GM12878 (cell line): ENCODE measurements around the gene OLA1. TPM values are rescaled to one million over a fixed set of nuclear protein-coding genes. Genes with fewer than 3 reads are reported as not detected.

ENCODE experiments used
- ATAC-seq: fragments of 200-7000 bp; cut with Tn5 transposase; 3 replicates; pipeline ENCODE4 v1.9.1; 2020; ENCODE audit warnings: mild to moderate bottlenecking, moderate library complexity
- BruUV-seq: library from RNA; stranded (reverse); fragments of 400-500 nt; replicated peaks from 2 replicates; lab custom pipeline; 2021; lab: Mats Ljungman, UMichigan
- CTCF ChIA-PET: fragments of 300-600 bp; sonication (Branson Sonifier 250); formaldehyde crosslinking; extraction: SDS; loops from one replicate; lab custom pipeline; 2021; ENCODE audit warnings: inconsistent platforms; lab: Yijun Ruan, JAX
- POLR2A ChIA-PET: fragments of 350-600 bp; formaldehyde crosslinking; extraction: SDS; loops from one replicate; lab custom pipeline; 2021; ENCODE audit warnings: inconsistent platforms; lab: Charles Lee
- RAD21 ChIA-PET: fragments of 300-600 bp; sonication (Branson Sonifier 250); formaldehyde crosslinking; loops from one replicate; lab custom pipeline; 2023; ENCODE audit warnings: antibody characterized with exemption; ENCODE audit not compliant: unreplicated experiment; lab: Charles Lee
- SMC1A ChIA-PET: fragments of 300-600 bp; sonication (Branson Sonifier 250); formaldehyde crosslinking; loops from one replicate; lab custom pipeline; 2023; ENCODE audit not compliant: unreplicated experiment, uncharacterized antibody; lab: Charles Lee
- DNase-seq: peaks from one replicate; pipeline ENCODE4 v3.0.0-alpha.2; 2011; ENCODE audit warnings: low read depth, low spot score
- FAIRE-seq: peaks from 3 replicates; lab custom pipeline; 2011; peaks lifted over from hg19 to GRCh38; lab: Jason Lieb, UNC
- H2AFZ ChIP-seq: 2 replicates; pipeline ENCODE4 v1.6.0; 2011; ENCODE audit warnings: low read depth, low read length, control low read depth; ENCODE audit not compliant: control insufficient read depth
- H3K27ac ChIP-seq: 2 replicates; pipeline ENCODE4 v1.5.1; 2011; ENCODE audit warnings: control low read depth; ENCODE audit not compliant: control insufficient read depth, insufficient read depth
- H3K27me3 ChIP-seq, 2 experiments: replicated peaks in 1 of 2; 2 replicates each; pipeline versions ENCODE4 v1.6.0 to v1.6.1; 2011; ENCODE audit warnings: low read length in 1 of 2; ENCODE audit not compliant: control insufficient read depth in 2 of 2, insufficient read depth in 2 of 2
- H3K36me3 ChIP-seq, 2 experiments: 2 replicates each; pipeline ENCODE4 v1.5.1; 2011; ENCODE audit warnings: low read length in 1 of 2; ENCODE audit not compliant: control insufficient read depth in 2 of 2, insufficient read depth in 2 of 2
- H3K4me1 ChIP-seq: 2 replicates; pipeline ENCODE4 v1.6.1; 2011; ENCODE audit warnings: mild to moderate bottlenecking, low read length, moderate library complexity, mixed read lengths; ENCODE audit not compliant: control insufficient read depth, insufficient read depth
- H3K4me2 ChIP-seq: 2 replicates; pipeline ENCODE4 v1.6.0; 2011; ENCODE audit warnings: control low read depth; ENCODE audit not compliant: control insufficient read depth, insufficient read depth
- H3K4me3 ChIP-seq: fragments of 200-600 bp; sonication (generic); 2 replicates; pipeline ENCODE4 v1.5.1; 2016
- H3K79me2 ChIP-seq: 2 replicates; pipeline ENCODE4 v1.6.0; 2011; ENCODE audit warnings: low read length; ENCODE audit not compliant: control insufficient read depth, insufficient read depth
- H3K9ac ChIP-seq: 2 replicates; pipeline ENCODE4 v1.8.0; 2011; ENCODE audit warnings: low read length, control low read depth, mixed read lengths; ENCODE audit not compliant: control insufficient read depth, insufficient read depth
- H3K9me3 ChIP-seq: replicated peaks from 3 replicates; pipeline ENCODE4 v1.5.1; 2011; ENCODE audit warnings: mild to moderate bottlenecking, low read length; ENCODE audit not compliant: control insufficient read depth, insufficient read depth
- H4K20me1 ChIP-seq: 2 replicates; pipeline ENCODE4 v1.6.0; 2011; ENCODE audit not compliant: control insufficient read depth, insufficient read depth
- EED ChIP-seq: sonication (generic); IDR thresholded peaks from 2 replicates; pipeline ENCODE4 v1.6.1; 2016; ENCODE audit warnings: antibody characterized with exemption, low read depth
- EZH2 ChIP-seq: IDR thresholded peaks from 2 replicates; pipeline ENCODE4 v1.6.1; 2012; ENCODE audit warnings: low read depth, mild to moderate bottlenecking, control low read depth, inconsistent platforms, low read length, borderline replicate concordance; ENCODE audit not compliant: control insufficient read depth
- GABPA ChIP-seq: IDR thresholded peaks from 2 replicates; pipeline ENCODE4 v1.6.1; 2014; ENCODE audit warnings: antibody characterized with exemption, low read depth, mild to moderate bottlenecking, inconsistent platforms
- HDGF ChIP-seq: fragments of 450-650 bp; IDR thresholded peaks from 2 replicates; pipeline ENCODE4 v1.6.1; 2016; ENCODE audit warnings: antibody characterized with exemption
- MXI1 ChIP-seq: fragments of 150-350 bp; IDR thresholded peaks from 2 replicates; pipeline ENCODE4 v1.6.1; 2011; ENCODE audit warnings: low read depth, mild to moderate bottlenecking, inconsistent platforms, low read length, improper control_type of control experiment
- NFIC ChIP-seq: IDR thresholded peaks from 2 replicates; pipeline ENCODE4 v1.6.1; 2012; ENCODE audit warnings: low read depth, mild to moderate bottlenecking, inconsistent platforms, low read length, moderate library complexity
- POLR2AphosphoS2 ChIP-seq: IDR thresholded peaks from 2 replicates; pipeline ENCODE4 v1.6.1; 2011; ENCODE audit warnings: low read depth, mild to moderate bottlenecking, low read length, improper control_type of control experiment, moderate library complexity
- SMARCA5 ChIP-seq: fragments of 450-650 bp; IDR thresholded peaks from 2 replicates; pipeline ENCODE4 v1.6.1; 2017; ENCODE audit warnings: mild to moderate bottlenecking
- STAT1 ChIP-seq: fragments of 450-650 bp; conservative IDR thresholded peaks from 2 replicates; pipeline ENCODE4 v1.6.1; 2014; ENCODE audit warnings: antibody characterized with exemption, mild to moderate bottlenecking
- WRNIP1 ChIP-seq: IDR thresholded peaks from 2 replicates; pipeline ENCODE4 v1.6.1; 2011; ENCODE audit warnings: low read depth, low read length, improper control_type of control experiment, borderline replicate concordance
- WGBS: methylation state at CpG from one replicate; pipeline ENCODE4 v1.1.6; 2016; ENCODE audit warnings: low lambda C conversion rate; ENCODE audit not compliant: insufficient replicate concordance, insufficient coverage; ENCODE audit errors: missing lambda C conversion rate; 5-methylcytosine and 5-hydroxymethylcytosine counted together
- in situ Hi-C: fragments of 300-500 bp; cut with MboI; formaldehyde crosslinking; loops from 9 replicates; pipeline ENCODE4 v1.14.3; 2018; ENCODE audit warnings: mixed read lengths
- intact Hi-C: fragments of 100-400 bp; cut with micrococcal nuclease; formaldehyde crosslinking; loops from one replicate; pipeline ENCODE4 v1.14.2; 2022; ENCODE audit not compliant: unreplicated experiment
- polyA plus RNA-seq, 11 experiments: library from polyadenylated mRNA; depleted of rRNA in 4 of 11; unstranded in 6 of 11; stranded (reverse) in 5 of 11; fragments of >200 nt; fragmentation: Nextera tagmentation in 4 of 11; fragmentation: Illumina TruSeq in 1 of 11; extraction: Ambion mirVana in 4 of 11; extraction: Trizol in 1 of 11; gene quantifications; 1 replicate in 1 of 11; 2 replicates in 10 of 11; pipeline versions ENCODE4 v1.2.1 to v1.2.3, GENCODE V29; 2011 to 2016; ENCODE audit warnings: inconsistent platforms in 2 of 11, missing spikeins in 2 of 11, low read depth in 1 of 11
- total RNA-seq, 4 experiments: library from RNA; depleted of rRNA in 3 of 4; stranded (reverse); fragments of >200 nt in 3 of 4; fragmentation: Illumina TruSeq in 1 of 4; extraction: Trizol in 1 of 4; gene quantifications; 2 replicates each; pipeline versions ENCODE4 v1.2.1 to v1.2.3, GENCODE V29; 2013 to 2021
- TF ChIP-seq, protein P1 (sequence below): IDR thresholded peaks from 2 replicates; pipeline ENCODE4 v1.6.1; 2012; ENCODE audit warnings: improper control_type of control experiment, low read depth, low read length; ENCODE audit not compliant: insufficient replicate concordance
- TF ChIP-seq, protein P2 (sequence below): fragments of 450-650 bp; IDR thresholded peaks from 2 replicates; pipeline ENCODE4 v1.6.1; 2018; ENCODE audit warnings: mild to moderate bottlenecking, low read depth, moderate library complexity; ENCODE audit not compliant: partially characterized antibody

OLA1 gene
- total and polyA plus RNA-seq, 10 of the 15 experiments (the other 5 are each of a cell fraction or from before 2014, with no cell fraction given) = 107 to 238 (median 142) TPM

DNA sequence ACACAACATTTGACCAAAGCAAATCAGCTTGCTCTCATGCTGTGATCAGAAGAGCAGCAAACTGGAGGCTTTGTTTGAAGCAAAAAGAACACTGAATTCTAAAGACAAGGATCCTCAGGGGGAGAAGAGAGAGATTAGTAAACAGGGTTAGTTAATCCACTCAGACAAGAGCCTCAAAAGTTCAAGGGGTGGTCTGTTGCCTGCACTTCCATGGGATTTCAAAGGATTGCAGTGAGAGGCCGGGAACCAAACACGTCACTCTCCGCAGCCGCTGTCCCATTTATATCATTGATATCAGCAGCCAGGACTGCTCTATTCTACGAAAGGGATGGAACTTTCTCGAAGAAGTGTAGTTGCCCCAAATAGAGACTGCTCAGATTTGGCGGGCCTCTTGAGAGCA, 185.4 kb downstream of the OLA1 start:
- Histone ChIP-seq H3K27ac (no peak overlapping the region), H3K27me3 (no peaks in the 10 kb centered on the region), H3K4me1 (no peaks in the 10 kb centered on the region), H3K4me2 (no peak overlapping the region), H3K36me3 (no peaks in the 10 kb centered on the region), H3K4me3 (no peak overlapping the region), H2AFZ (no peak overlapping the region), H4K20me1 (no peaks in the 10 kb centered on the region), H3K79me2 (no peaks in the 10 kb centered on the region), H3K9ac (no peak overlapping the region), H3K9me3 (peaks cover 1% of the 10 kb centered on the region; the same call in 1 of the 3 replicates)
- ChIA-PET SMC1A (no interaction called here), RAD21 (no interaction called here), POLR2A (no interaction called here), CTCF (no interaction called here)
- FAIRE-seq = no peak
- in situ Hi-C loops (no loop called here), intact Hi-C loops (no loop called here)
- no peak for DNase-seq
- BruUV-seq = no TSS peak
- 92% methylated on average over 7 of the region's 7 CpGs for WGBS
- ATAC-seq = no peak
- TF ChIP-seq SMARCA5 = no peak
- no peak for TF ChIP-seq HDGF
- TF ChIP-seq GABPA = no peak
- no peak for TF ChIP-seq NFIC
- TF ChIP-seq MXI1 = no peak
- TF ChIP-seq, protein P1, sequence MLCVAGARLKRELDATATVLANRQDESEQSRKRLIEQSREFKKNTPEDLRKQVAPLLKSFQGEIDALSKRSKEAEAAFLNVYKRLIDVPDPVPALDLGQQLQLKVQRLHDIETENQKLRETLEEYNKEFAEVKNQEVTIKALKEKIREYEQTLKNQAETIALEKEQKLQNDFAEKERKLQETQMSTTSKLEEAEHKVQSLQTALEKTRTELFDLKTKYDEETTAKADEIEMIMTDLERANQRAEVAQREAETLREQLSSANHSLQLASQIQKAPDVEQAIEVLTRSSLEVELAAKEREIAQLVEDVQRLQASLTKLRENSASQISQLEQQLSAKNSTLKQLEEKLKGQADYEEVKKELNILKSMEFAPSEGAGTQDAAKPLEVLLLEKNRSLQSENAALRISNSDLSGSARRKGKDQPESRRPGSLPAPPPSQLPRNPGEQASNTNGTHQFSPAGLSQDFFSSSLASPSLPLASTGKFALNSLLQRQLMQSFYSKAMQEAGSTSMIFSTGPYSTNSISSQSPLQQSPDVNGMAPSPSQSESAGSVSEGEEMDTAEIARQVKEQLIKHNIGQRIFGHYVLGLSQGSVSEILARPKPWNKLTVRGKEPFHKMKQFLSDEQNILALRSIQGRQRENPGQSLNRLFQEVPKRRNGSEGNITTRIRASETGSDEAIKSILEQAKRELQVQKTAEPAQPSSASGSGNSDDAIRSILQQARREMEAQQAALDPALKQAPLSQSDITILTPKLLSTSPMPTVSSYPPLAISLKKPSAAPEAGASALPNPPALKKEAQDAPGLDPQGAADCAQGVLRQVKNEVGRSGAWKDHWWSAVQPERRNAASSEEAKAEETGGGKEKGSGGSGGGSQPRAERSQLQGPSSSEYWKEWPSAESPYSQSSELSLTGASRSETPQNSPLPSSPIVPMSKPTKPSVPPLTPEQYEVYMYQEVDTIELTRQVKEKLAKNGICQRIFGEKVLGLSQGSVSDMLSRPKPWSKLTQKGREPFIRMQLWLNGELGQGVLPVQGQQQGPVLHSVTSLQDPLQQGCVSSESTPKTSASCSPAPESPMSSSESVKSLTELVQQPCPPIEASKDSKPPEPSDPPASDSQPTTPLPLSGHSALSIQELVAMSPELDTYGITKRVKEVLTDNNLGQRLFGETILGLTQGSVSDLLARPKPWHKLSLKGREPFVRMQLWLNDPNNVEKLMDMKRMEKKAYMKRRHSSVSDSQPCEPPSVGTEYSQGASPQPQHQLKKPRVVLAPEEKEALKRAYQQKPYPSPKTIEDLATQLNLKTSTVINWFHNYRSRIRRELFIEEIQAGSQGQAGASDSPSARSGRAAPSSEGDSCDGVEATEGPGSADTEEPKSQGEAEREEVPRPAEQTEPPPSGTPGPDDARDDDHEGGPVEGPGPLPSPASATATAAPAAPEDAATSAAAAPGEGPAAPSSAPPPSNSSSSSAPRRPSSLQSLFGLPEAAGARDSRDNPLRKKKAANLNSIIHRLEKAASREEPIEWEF = no peak
- no peak for TF ChIP-seq EED
- no peak for TF ChIP-seq WRNIP1
- TF ChIP-seq, protein P2, sequence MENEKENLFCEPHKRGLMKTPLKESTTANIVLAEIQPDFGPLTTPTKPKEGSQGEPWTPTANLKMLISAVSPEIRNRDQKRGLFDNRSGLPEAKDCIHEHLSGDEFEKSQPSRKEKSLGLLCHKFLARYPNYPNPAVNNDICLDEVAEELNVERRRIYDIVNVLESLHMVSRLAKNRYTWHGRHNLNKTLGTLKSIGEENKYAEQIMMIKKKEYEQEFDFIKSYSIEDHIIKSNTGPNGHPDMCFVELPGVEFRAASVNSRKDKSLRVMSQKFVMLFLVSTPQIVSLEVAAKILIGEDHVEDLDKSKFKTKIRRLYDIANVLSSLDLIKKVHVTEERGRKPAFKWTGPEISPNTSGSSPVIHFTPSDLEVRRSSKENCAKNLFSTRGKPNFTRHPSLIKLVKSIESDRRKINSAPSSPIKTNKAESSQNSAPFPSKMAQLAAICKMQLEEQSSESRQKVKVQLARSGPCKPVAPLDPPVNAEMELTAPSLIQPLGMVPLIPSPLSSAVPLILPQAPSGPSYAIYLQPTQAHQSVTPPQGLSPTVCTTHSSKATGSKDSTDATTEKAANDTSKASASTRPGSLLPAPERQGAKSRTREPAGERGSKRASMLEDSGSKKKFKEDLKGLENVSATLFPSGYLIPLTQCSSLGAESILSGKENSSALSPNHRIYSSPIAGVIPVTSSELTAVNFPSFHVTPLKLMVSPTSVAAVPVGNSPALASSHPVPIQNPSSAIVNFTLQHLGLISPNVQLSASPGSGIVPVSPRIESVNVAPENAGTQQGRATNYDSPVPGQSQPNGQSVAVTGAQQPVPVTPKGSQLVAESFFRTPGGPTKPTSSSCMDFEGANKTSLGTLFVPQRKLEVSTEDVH = no peak
- no peak for TF ChIP-seq STAT1
- TF ChIP-seq POLR2AphosphoS2 = no peak
- TF ChIP-seq EZH2 = no peak
